ENCODE data around the gene BCL2L11. TPM values are rescaled to one million over a fixed set of nuclear protein-coding genes. Genes with fewer than 3 reads are reported as not detected.
A peak's percentile ranks its signal among the peaks of the same experiment; 100 is the strongest.

BCL2L11 gene
- total RNA-seq, 1 experiment from 2014 or later: 21.2 TPM

- Histone ChIP-seq H3K18ac (ENCODE audit: insufficient read length, low read depth, low read length) (no peak overlapping the region), H3K4ac (ENCODE audit: low read depth, low read length) (no peak overlapping the region), H2BK12ac (ENCODE audit: insufficient read length, low read depth, low read length) (no peak overlapping the region), H4K20me1 (ENCODE audit: control insufficient read depth, insufficient read depth, insufficient read length) (no peaks in the 10 kb centered on the region), H4K91ac (ENCODE audit: insufficient read length, low read depth, low read length) (no peak overlapping the region), H4K5ac (ENCODE audit: insufficient read length, low read depth, low read length) (no peak overlapping the region), H2BK20ac (ENCODE audit: low read depth, low read length, poor library complexity, severe bottlenecking) (no peak overlapping the region), H3K27ac (ENCODE audit: insufficient read length, low read depth, low read length) (no peak overlapping the region), H3K9me3 (ENCODE audit: control insufficient read depth, low read depth, low read length) (no peaks in the 10 kb centered on the region), H3K4me1 (ENCODE audit: insufficient read depth, low read length) (no peaks in the 10 kb centered on the region), H3T11ph (ENCODE audit: low read length) (no peak overlapping the region), H3K27me3 (ENCODE audit: insufficient read depth, low read length) (no peaks in the 10 kb centered on the region), H2BK15ac (ENCODE audit: low read depth, low read length) (no peak overlapping the region), H3K9ac (ENCODE audit: extremely low read depth, insufficient read length, low read length) (no peak overlapping the region), H3K4me2 (ENCODE audit: insufficient read depth, insufficient read length, low read length) (no peak overlapping the region), H2BK120ac (ENCODE audit: low read depth, low read length, poor library complexity, severe bottlenecking) (no peak overlapping the region), H2AFZ (ENCODE audit: low read length) (no peak overlapping the region), H2BK5ac (ENCODE audit: insufficient read length, low read length) (no peak overlapping the region), H3K79me1 (ENCODE audit: insufficient read depth, low read depth, low read length, poor library complexity, severe bottlenecking) (no peaks in the 10 kb centered on the region), H3K23ac (ENCODE audit: insufficient read length, low read depth, low read length) (no peak overlapping the region), H3K56ac (ENCODE audit: insufficient read length, low read depth, low read length) (peak overlapping the region; percentile 22), H2AK5ac (ENCODE audit: insufficient read length, low read length) (no peak overlapping the region), H3K79me2 (ENCODE audit: insufficient read depth, low read length) (no peaks in the 10 kb centered on the region), H4K8ac (replicated peaks; ENCODE audit: insufficient read length, low read depth, low read length) (no peak overlapping the region), H3K14ac (ENCODE audit: insufficient read depth, low read length) (no peak overlapping the region), H3K23me2 (ENCODE audit: insufficient read length, low read depth, low read length, poor library complexity, severe bottlenecking) (no peaks in the 10 kb centered on the region)
- no peak overlapping the region for H3K4me3 Mint-ChIP-seq
- no peaks in the 10 kb centered on the region for H3K36me3 Mint-ChIP-seq (ENCODE audit: insufficient read depth in 1 of 3, low read depth in 3 of 3)
- no peak overlapping the region for H3K27ac Mint-ChIP-seq
- H3K27me3 Mint-ChIP-seq (ENCODE audit: low read depth): peaks cover 8% of the 10 kb centered on the region
- 0 out of 4 replicates have a peak, but pooled peaks cover 0 to 2% of the 10 kb centered on the region in 2 experiments for H3K4me1 Mint-ChIP-seq
- no peaks in the 10 kb centered on the region for H3K9me3 Mint-ChIP-seq
- TF ChIP-seq CTCF (conservative IDR thresholded peaks at IDR 0.05): peak; percentile 42
- no CpG with 5 or more reads among the region's 6 CpGs for WGBS (ENCODE audit: extremely low coverage, insufficient read length, low lambda C conversion rate)
- DNase-seq: no peak
Observed at GRCh38 chr2:111186933-111187332, 66.2 kb downstream of the BCL2L11 start.

Data from H9 (cell line).